HG03196 (cell line): Measurements from ENCODE around the gene KCNQ1.
"Not testable (repeated sequence)": the region's sequence is repeated elsewhere in the genome, so short reads cannot be mapped to it uniquely, and the experiment has no call there.

ENCODE experiments used
- ATAC-seq: cut with Tn5 transposase; IDR thresholded peaks from one replicate; pipeline ENCODE4 v1.9.1; 2021; ENCODE audit not compliant: unreplicated experiment

Gene KCNQ1

GRCh38 chr11:2472428-2473186 lies 27.8 kb downstream of the KCNQ1 start:
- no peak for ATAC-seq

GRCh38 chr11:2473361-2474058 lies 28.7 kb downstream of the KCNQ1 start:
- ATAC-seq, result no peak

GRCh38 chr11:2474059-2474901 lies 29.5 kb downstream of the KCNQ1 start:
- no peak for ATAC-seq

- ATAC-seq, result no peak
Observed at GRCh38 chr11:2475136-2475918, 30.5 kb downstream of the KCNQ1 start.

- no peak for ATAC-seq
Observed at GRCh38 chr11:2477254-2477653, 32.4 kb downstream of the KCNQ1 start.

- no peak for ATAC-seq
Observed at GRCh38 chr11:2477936-2478335, 33.1 kb downstream of the KCNQ1 start.

- not testable (repeated sequence) for ATAC-seq
Observed at GRCh38 chr11:2480067-2480873, 35.5 kb downstream of the KCNQ1 start.

GRCh38 chr11:2480874-2481220 lies 36.0 kb downstream of the KCNQ1 start:
- ATAC-seq, result no peak

- ATAC-seq, result no peak
Observed at GRCh38 chr11:2481253-2481652, 36.4 kb downstream of the KCNQ1 start.

- ATAC-seq, result no peak
Observed at GRCh38 chr11:2482204-2482603, 37.4 kb downstream of the KCNQ1 start.

- ATAC-seq, result no peak
Observed at GRCh38 chr11:2482745-2483144, 37.9 kb downstream of the KCNQ1 start.

- ATAC-seq, result no peak
Observed at GRCh38 chr11:2483426-2483825, 38.6 kb downstream of the KCNQ1 start.

GRCh38 chr11:2484576-2485125 lies 39.8 kb downstream of the KCNQ1 start:
- no peak for ATAC-seq

GRCh38 chr11:2488004-2488403 lies 43.2 kb downstream of the KCNQ1 start:
- ATAC-seq, result no peak

- no peak for ATAC-seq
Observed at GRCh38 chr11:2489083-2489482, 44.3 kb downstream of the KCNQ1 start.

- ATAC-seq, result not testable (repeated sequence)
Observed at GRCh38 chr11:2497951-2498350, 53.1 kb downstream of the KCNQ1 start.

GRCh38 chr11:2498750-2499149 lies 53.9 kb downstream of the KCNQ1 start:
- no peak for ATAC-seq

- no peak for ATAC-seq
Observed at GRCh38 chr11:2507212-2507901, 62.5 kb downstream of the KCNQ1 start.
